GM12878 (cell line): ENCODE measurements around the gene RCN1. TPM values are rescaled to one million over a fixed set of nuclear protein-coding genes. Genes with fewer than 3 reads are reported as not detected.
A peak's percentile ranks its signal among the peaks of the same experiment; 100 is the strongest.

Experiments used
- BACH1 ChIP-seq: fragments of 450-650 bp; IDR thresholded peaks from 2 replicates; pipeline ENCODE4 v1.6.1; 2017; ENCODE audit warnings: mild to moderate bottlenecking, borderline replicate concordance
- CEBPB ChIP-seq, 2 experiments: fragments of 150-350 bp in 1 of 2; IDR thresholded peaks; 2 replicates each; pipeline ENCODE4 v1.6.1; 2012 to 2014; ENCODE audit warnings: low read depth in 2 of 2, low read length in 2 of 2, borderline replicate concordance in 1 of 2, inconsistent platforms in 1 of 2
- EED ChIP-seq: sonication (generic); IDR thresholded peaks from 2 replicates; pipeline ENCODE4 v1.6.1; 2016; ENCODE audit warnings: antibody characterized with exemption, low read depth
- EZH2 ChIP-seq: IDR thresholded peaks from 2 replicates; pipeline ENCODE4 v1.6.1; 2012; ENCODE audit warnings: low read depth, mild to moderate bottlenecking, control low read depth, inconsistent platforms, low read length, borderline replicate concordance; ENCODE audit not compliant: control insufficient read depth
- FOXK2 ChIP-seq: fragments of 450-650 bp; IDR thresholded peaks from 2 replicates; pipeline ENCODE4 v1.6.1; 2017; ENCODE audit warnings: mild to moderate bottlenecking, moderate library complexity
- GABPA ChIP-seq: IDR thresholded peaks from 2 replicates; pipeline ENCODE4 v1.6.1; 2014; ENCODE audit warnings: antibody characterized with exemption, low read depth, mild to moderate bottlenecking, inconsistent platforms
- GATAD2B ChIP-seq: fragments of 450-650 bp; conservative IDR thresholded peaks from 2 replicates; pipeline ENCODE4 v1.6.1; 2017; ENCODE audit warnings: low read depth, mild to moderate bottlenecking, moderate library complexity
- MEF2A ChIP-seq: IDR thresholded peaks from 2 replicates; pipeline ENCODE4 v1.6.1; 2011; ENCODE audit warnings: low read depth, mild to moderate bottlenecking, low read length, moderate library complexity; ENCODE audit not compliant: insufficient read depth
- MTA2 ChIP-seq: fragments of 450-650 bp; IDR thresholded peaks from 2 replicates; pipeline ENCODE4 v1.6.1; 2016; ENCODE audit warnings: low read depth, mild to moderate bottlenecking, moderate library complexity
- MXI1 ChIP-seq: fragments of 150-350 bp; IDR thresholded peaks from 2 replicates; pipeline ENCODE4 v1.6.1; 2011; ENCODE audit warnings: low read depth, mild to moderate bottlenecking, inconsistent platforms, low read length, improper control_type of control experiment
- MYB ChIP-seq: fragments of 150-350 bp; IDR thresholded peaks from 2 replicates; pipeline ENCODE4 v1.6.1; 2014; ENCODE audit warnings: mild to moderate bottlenecking, low read depth, low read length, borderline replicate concordance
- NR2C2 ChIP-seq: IDR thresholded peaks from 2 replicates; pipeline ENCODE4 v1.6.1; 2011; ENCODE audit warnings: borderline replicate concordance, low read depth; ENCODE audit not compliant: control insufficient read depth, insufficient read length
- NR2F1 ChIP-seq: fragments of 450-650 bp; conservative IDR thresholded peaks from 2 replicates; pipeline ENCODE4 v1.6.1; 2017; ENCODE audit warnings: mild to moderate bottlenecking
- PML ChIP-seq: IDR thresholded peaks from 2 replicates; pipeline ENCODE4 v1.6.1; 2012; ENCODE audit warnings: low read length, inconsistent platforms
- POU2F2 ChIP-seq: IDR thresholded peaks from 3 replicates; pipeline ENCODE4 v1.6.1; 2011; ENCODE audit warnings: low read depth, mild to moderate bottlenecking, low read length, borderline replicate concordance
- RBBP5 ChIP-seq: fragments of 200-600 bp; sonication (generic); conservative IDR thresholded peaks from 2 replicates; pipeline ENCODE4 v1.6.1; 2016
- RFX5 ChIP-seq: IDR thresholded peaks from 2 replicates; pipeline ENCODE4 v1.6.1; 2011; ENCODE audit warnings: low read depth, low read length, improper control_type of control experiment
- SIX5 ChIP-seq: IDR thresholded peaks from 2 replicates; pipeline ENCODE4 v1.6.1; 2011; ENCODE audit warnings: mild to moderate bottlenecking, low read depth, low read length, moderate library complexity; ENCODE audit not compliant: severe bottlenecking
- SMAD5 ChIP-seq: IDR thresholded peaks from 2 replicates; pipeline ENCODE4 v1.6.1; 2016; ENCODE audit warnings: antibody characterized with exemption, low read depth
- STAT1 ChIP-seq: fragments of 450-650 bp; conservative IDR thresholded peaks from 2 replicates; pipeline ENCODE4 v1.6.1; 2014; ENCODE audit warnings: antibody characterized with exemption, mild to moderate bottlenecking
- TAF1 ChIP-seq: IDR thresholded peaks from 2 replicates; pipeline ENCODE4 v1.6.1; 2011; ENCODE audit warnings: mild to moderate bottlenecking, low read depth, low read length, borderline replicate concordance
- TCF12 ChIP-seq: IDR thresholded peaks from 2 replicates; pipeline ENCODE4 v1.6.1; 2011; ENCODE audit warnings: low read depth, mild to moderate bottlenecking, low read length
- TCF3 ChIP-seq: IDR thresholded peaks from 2 replicates; pipeline ENCODE4 v1.6.1; 2012; ENCODE audit warnings: low read depth, mild to moderate bottlenecking, low read length, borderline replicate concordance; ENCODE audit not compliant: insufficient read depth
- TCF7 ChIP-seq: IDR thresholded peaks from 2 replicates; pipeline ENCODE4 v1.6.1; 2014; ENCODE audit warnings: antibody characterized with exemption, borderline replicate concordance
- WRNIP1 ChIP-seq: IDR thresholded peaks from 2 replicates; pipeline ENCODE4 v1.6.1; 2011; ENCODE audit warnings: low read depth, low read length, improper control_type of control experiment, borderline replicate concordance
- ZNF384 ChIP-seq: IDR thresholded peaks from 2 replicates; pipeline ENCODE4 v1.6.1; 2012; ENCODE audit warnings: low read depth, mild to moderate bottlenecking, low read length, improper control_type of control experiment, borderline replicate concordance
- polyA plus RNA-seq, 11 experiments: library from polyadenylated mRNA; depleted of rRNA in 4 of 11; unstranded in 6 of 11; stranded (reverse) in 5 of 11; fragments of >200 nt; fragmentation: Nextera tagmentation in 4 of 11; fragmentation: Illumina TruSeq in 1 of 11; extraction: Ambion mirVana in 4 of 11; extraction: Trizol in 1 of 11; gene quantifications; 1 replicate in 1 of 11; 2 replicates in 10 of 11; pipeline versions ENCODE4 v1.2.1 to v1.2.3, GENCODE V29; 2011 to 2016; ENCODE audit warnings: inconsistent platforms in 2 of 11, missing spikeins in 2 of 11, low read depth in 1 of 11
- total RNA-seq, 4 experiments: library from RNA; depleted of rRNA in 3 of 4; stranded (reverse); fragments of >200 nt in 3 of 4; fragmentation: Illumina TruSeq in 1 of 4; extraction: Trizol in 1 of 4; gene quantifications; 2 replicates each; pipeline versions ENCODE4 v1.2.1 to v1.2.3, GENCODE V29; 2013 to 2021
- TF ChIP-seq, protein P1 (sequence below): IDR thresholded peaks from 2 replicates; pipeline ENCODE4 v1.6.1; 2012; ENCODE audit warnings: mild to moderate bottlenecking, low read depth, low read length
- TF ChIP-seq, protein P2 (sequence below): IDR thresholded peaks from 2 replicates; pipeline ENCODE4 v1.6.1; 2011; ENCODE audit warnings: borderline replicate concordance, low read depth, mild to moderate bottlenecking, moderate library complexity, mixed read lengths, low read length; ENCODE audit not compliant: insufficient read depth; ENCODE audit errors: extremely low read length

RCN1 gene
- total and polyA plus RNA-seq, 10 of the 15 experiments (the other 5 are each of a cell fraction or from before 2014, with no cell fraction given): 17.6 to 76.7 (median 56.4) TPM

DNA sequence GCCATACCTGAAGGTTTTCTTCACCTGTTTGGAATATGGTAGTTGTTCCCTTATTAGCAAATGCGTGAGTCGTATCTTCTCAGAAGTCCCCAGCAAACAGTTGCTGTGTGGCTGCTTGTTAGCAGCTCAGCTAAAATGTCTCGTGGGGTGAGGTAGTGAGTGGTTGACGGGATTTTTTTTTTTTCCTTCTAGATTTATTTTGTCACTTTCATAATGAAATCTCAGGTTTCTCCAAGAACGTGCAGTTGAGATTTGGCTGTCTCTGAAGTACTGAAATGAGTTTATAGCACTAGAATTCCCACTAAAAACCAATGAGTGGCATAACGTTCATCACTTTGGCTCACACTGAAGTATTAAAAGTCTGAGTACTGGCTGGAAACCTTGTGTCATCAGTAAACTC is 16.8 kb downstream of the RCN1 start (continued):
- TF ChIP-seq EZH2 (no peak), POU2F2 (no peak), RFX5 (no peak), STAT1 (no peak), MYB (no peak), NR2F1 (no peak), NR2C2 (no peak), ZNF384 (0 out of 2 replicates have a peak, but pooled peaks have one; percentile 17), MXI1 (no peak), GABPA (no peak), PML (no peak), CEBPB (IDR thresholded peaks at IDR 0.05; ENCODE audit: borderline replicate concordance in 1 of 2, low read depth in 2 of 2, low read length in 2 of 2) (no peak), MTA2 (no peak), TCF7 (0 out of 2 replicates have a peak, but pooled peaks have one; percentile 29), TCF12 (no peak), SIX5 (no peak), BACH1 (no peak), GATAD2B (no peak), TAF1 (no peak), RBBP5 (no peak), EED (peak; percentile 69), FOXK2 (no peak), TCF3 (no peak), SMAD5 (no peak), WRNIP1 (no peak), MEF2A (0 out of 2 replicates have a peak, but pooled peaks have one; percentile 17)
- TF ChIP-seq, protein P1, sequence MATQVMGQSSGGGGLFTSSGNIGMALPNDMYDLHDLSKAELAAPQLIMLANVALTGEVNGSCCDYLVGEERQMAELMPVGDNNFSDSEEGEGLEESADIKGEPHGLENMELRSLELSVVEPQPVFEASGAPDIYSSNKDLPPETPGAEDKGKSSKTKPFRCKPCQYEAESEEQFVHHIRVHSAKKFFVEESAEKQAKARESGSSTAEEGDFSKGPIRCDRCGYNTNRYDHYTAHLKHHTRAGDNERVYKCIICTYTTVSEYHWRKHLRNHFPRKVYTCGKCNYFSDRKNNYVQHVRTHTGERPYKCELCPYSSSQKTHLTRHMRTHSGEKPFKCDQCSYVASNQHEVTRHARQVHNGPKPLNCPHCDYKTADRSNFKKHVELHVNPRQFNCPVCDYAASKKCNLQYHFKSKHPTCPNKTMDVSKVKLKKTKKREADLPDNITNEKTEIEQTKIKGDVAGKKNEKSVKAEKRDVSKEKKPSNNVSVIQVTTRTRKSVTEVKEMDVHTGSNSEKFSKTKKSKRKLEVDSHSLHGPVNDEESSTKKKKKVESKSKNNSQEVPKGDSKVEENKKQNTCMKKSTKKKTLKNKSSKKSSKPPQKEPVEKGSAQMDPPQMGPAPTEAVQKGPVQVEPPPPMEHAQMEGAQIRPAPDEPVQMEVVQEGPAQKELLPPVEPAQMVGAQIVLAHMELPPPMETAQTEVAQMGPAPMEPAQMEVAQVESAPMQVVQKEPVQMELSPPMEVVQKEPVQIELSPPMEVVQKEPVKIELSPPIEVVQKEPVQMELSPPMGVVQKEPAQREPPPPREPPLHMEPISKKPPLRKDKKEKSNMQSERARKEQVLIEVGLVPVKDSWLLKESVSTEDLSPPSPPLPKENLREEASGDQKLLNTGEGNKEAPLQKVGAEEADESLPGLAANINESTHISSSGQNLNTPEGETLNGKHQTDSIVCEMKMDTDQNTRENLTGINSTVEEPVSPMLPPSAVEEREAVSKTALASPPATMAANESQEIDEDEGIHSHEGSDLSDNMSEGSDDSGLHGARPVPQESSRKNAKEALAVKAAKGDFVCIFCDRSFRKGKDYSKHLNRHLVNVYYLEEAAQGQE: no peak
- TF ChIP-seq, protein P2, sequence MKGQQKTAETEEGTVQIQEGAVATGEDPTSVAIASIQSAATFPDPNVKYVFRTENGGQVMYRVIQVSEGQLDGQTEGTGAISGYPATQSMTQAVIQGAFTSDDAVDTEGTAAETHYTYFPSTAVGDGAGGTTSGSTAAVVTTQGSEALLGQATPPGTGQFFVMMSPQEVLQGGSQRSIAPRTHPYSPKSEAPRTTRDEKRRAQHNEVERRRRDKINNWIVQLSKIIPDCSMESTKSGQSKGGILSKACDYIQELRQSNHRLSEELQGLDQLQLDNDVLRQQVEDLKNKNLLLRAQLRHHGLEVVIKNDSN: no peak
